Measurements from ENCODE around the gene ODAD4.

The ODAD4 gene

DNA sequence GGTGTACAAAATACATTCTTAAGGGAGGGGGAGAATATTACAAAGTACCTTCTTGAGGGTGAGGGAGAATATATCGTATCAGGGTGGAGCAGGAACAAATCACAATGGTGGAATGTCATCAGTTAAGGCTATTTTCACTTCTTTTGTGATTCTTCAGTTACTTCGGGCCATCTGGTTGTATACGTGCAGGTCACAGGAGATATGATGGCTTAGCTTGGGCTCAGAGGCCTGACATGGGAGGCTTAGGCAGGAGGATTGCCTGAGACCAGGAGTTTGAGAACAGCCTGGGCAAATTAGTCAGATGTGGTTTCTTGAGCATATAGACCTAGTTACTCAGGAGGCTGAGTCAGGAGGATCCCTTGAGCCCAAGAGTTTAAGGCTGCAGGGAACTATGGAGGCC is 13.1 kb downstream of the ODAD4 start:
- FAIRE-seq = no peak

DNA sequence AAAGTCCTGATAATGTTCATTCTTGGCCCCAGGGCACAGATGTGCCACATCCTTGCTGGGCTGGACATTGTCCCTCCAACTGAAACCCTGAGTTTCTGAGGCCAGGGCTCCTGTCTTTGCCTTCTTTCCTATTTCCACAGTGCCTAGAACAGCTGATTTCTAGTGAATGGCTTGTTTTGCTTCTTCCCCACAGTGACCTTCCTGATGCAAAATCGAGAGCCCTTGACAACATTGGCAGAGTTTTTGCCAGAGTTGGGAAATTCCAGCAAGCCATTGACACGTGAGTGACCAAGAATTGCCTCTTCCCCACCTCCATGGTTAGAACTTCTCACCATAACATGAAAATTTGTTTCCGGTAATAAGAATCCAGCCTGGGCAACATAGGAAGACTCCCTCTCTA is 14.5 kb downstream of the ODAD4 start:
- no peak for FAIRE-seq

- FAIRE-seq = no peak
Observed at GRCh38 chr17:41948762-41949460, 18.5 kb downstream of the ODAD4 start.

DNA sequence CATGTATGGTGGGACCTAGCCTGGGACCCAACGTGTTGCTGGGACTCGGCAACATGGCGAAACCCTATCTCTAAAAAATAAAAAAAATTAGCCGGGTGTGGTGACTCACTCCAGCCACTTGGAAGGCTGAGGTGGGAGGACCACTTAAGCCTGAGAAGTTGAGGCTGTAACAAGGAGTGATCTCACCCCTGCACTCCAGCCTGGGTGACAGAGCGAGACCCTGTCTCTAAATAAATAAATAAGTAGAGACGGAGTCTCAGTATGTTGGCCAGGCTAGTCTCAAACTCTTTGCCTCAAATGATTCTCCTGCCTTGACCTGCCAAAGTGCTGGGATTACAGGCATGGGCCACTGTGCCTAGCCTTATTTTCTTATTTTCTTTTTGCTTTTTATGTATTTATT is 26.1 kb downstream of the ODAD4 start:
- no peak for FAIRE-seq

DNA sequence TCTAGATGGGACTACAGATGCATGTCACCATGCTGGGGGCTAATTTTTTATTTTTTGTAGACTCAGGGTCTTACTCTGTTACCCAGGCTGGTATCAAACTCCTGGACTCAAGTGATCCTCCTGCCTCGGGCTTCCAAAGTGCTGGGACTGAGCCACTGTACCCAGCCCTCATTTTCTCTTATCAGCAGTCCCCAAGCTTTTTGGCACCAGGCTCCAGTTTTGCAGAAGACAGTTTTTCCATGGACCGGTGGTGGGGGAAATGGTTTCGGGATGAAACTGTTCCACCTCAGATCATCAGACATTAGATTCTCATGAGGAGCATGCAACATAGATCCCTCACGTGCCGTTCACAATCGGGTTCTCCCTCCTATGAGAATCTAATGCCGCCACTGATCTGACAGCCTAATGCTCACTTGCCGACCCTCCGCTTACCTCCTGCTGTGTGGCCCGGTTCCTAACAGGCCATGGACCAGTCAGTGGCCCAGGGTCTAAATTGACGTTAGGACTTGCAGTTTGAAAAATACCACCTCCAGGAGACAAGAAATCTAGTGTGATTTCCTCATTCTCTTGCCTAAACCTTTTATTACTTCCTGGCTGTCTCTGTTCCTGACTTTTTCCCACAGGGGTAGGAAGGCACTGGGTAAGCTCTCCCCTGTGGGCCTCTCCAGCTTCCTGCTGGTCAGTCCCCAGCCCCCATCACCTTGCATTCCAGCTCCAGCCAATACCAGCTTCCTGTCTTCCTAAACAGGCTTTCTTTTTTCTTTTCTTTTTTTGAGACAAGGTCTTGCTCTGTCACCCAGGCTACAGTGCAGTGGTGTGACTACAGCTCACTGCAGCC is 26.8 kb downstream of the ODAD4 start:
- no peak for FAIRE-seq

GRCh38 chr17:41957869-41958439 is 27.5 kb downstream of the ODAD4 start:
- FAIRE-seq = no peak

- FAIRE-seq = no peak
Observed at GRCh38 chr17:41959030-41959335, 28.6 kb downstream of the ODAD4 start.

- no peak for FAIRE-seq
Observed at GRCh38 chr17:41959336-41960095, 29.1 kb downstream of the ODAD4 start.

DNA sequence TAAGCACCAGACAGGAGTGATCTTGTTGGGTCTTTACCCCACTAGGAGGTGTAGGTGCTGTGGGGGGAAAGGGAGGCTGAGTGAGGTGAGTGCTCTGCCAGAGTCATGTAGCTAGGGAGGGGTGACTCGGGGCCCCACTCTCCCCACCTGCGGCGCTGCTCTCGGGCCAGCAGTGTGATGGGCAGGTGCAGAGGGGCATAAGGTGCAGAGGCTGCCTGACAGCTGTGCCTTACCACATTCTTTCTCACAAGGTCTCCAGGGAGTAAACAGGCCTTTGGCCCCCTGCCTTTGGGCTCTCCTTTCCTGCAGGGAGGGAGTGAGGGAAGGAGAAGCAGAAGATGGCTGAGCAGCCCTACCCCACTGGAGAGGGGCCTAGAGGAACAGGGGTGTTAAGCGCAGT is 31.7 kb downstream of the ODAD4 start:
- FAIRE-seq = no peak

GRCh38 chr17:41962768-41963434 is 32.5 kb downstream of the ODAD4 start:
- no peak for FAIRE-seq

GRCh38 chr17:41965694-41966462 is 35.5 kb downstream of the ODAD4 start:
- FAIRE-seq = no peak

DNA sequence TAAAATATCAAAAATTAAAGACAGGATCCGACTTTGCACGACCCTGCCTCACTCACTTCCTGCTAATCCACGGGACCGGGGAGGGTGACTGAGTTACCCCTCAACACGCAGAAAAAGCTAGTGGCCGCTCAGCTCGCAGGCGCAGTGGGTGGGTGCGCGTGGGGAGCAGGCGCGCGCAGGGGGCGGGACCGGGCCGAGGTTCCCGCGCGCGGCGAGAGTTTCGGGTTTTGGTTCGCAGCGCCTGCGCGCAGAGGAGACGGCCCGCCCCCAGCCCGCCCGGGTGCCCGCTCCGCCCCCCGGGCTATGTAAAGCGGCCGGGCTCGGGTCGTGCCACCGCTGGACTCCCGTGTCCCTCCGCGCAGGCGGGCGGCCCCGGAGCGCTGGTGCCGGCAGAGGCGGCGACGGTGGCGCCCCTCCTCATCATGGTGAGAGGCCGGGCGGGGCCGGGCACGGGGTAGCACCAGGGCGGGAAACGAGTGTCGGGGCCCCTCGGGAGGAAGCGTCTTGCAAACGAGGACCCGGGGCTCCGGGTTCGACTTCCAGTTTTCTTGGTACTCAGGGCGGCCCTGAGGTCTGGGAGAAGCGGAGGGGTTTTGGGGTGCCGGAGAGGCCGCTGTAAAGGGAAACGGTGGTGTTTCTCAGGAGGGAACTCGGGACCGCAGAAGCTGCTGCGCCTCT is 36.2 kb downstream of the ODAD4 start, which contains the start of gene CNP:
Gene CNP (plus strand): TSS at position 333 of the 678 bp plus-strand sequence. CDS start 90 bp downstream, at position 423.
- FAIRE-seq = no peak

DNA sequence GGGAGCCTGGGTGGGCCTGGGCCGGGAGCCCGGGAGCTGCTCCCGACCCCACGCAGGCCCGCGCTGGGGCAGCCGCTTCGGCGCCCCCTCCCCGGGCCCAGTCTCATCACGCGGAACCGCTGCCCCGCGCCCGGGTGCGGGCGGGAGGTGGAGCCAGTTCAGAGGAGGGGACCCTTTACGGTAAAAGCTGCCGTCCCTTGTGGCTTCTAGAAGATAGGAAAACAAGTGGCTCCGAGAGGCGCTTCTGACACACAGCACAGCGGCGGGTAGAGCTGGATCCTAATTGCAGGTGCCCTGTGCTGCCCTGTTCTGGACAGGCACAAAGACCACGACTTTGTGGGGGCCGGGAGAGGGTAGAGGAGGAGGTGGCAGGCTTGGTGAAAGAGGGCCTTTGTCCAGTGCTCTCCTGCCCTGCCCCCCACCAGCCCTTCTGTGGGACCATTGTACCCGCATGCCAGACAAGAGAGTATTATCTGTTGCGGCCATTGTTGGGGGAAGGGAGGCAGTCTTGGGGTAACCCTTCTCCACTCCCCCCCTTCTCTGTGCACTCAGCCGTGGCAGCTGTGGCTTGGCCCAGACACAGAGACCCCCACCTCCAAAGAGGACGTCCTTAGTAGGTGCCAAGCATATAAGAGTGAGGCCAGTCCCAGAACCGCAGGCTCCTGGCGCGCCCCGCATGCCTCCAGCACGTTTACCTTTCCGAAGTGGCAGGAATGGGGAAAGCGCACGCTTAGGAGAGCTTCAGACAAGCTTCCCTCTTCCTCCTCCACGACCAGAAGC is 36.9 kb downstream of the ODAD4 start:
- FAIRE-seq = no peak

DNA sequence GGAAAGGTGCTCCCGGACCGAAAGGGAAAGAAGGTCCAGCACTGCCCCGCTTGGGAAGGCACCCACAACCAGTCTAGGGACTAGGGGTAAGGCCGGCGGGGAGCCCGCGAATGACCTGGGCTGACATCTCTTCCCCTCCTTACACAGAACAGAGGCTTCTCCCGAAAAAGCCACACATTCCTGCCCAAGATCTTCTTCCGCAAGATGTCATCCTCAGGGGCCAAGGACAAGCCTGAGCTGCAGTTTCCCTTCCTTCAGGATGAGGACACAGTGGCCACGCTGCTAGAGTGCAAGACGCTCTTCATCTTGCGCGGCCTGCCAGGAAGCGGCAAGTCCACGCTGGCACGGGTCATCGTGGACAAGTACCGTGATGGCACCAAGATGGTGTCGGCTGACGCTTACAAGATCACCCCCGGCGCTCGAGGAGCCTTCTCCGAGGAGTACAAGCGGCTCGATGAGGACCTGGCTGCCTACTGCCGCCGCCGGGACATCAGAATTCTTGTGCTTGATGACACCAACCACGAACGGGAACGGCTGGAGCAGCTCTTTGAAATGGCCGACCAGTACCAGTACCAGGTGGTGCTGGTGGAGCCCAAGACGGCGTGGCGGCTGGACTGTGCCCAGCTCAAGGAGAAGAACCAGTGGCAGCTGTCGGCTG is 37.6 kb downstream of the ODAD4 start:
- FAIRE-seq = no peak

DNA sequence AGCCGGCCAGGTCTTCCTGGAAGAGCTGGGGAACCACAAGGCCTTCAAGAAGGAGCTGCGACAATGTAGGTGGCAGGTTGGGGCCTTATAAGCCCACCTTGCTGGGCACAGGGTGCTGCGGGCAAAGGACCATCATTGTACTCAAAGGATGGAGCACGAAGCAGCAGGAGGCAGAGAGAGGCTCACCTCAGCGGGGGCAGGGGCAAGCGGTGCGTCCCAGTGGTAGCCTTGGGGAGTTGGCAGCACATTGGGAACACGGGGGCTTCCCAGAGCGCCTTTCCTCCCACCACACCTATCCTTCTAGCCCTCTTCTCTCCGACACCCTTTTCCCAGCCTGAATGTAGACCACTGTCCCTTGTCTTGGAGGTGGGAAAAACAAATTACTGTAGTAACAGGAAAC is 38.3 kb downstream of the ODAD4 start:
- FAIRE-seq = no peak

DNA sequence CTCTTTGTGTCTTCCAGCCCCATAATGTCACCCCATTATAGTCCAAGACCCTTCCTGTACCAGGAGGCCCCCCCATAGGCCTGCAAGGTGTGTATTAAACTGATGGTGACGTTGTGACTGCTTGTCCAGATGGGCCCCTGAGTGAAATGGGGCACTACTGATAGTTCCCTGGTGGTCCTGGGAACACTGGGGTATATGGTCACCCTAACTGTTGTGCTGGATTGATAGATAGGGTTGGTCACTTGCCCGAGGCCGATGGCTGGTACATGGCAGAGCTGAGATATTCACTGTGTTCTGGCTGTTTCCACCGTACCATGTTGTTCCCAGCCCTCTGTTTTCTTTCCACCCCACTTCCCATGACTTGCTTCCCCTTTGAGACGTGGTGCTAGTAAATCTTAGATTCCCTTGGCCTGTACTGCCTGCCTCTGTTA is 40.5 kb downstream of the ODAD4 start:
- FAIRE-seq = no peak

DNA sequence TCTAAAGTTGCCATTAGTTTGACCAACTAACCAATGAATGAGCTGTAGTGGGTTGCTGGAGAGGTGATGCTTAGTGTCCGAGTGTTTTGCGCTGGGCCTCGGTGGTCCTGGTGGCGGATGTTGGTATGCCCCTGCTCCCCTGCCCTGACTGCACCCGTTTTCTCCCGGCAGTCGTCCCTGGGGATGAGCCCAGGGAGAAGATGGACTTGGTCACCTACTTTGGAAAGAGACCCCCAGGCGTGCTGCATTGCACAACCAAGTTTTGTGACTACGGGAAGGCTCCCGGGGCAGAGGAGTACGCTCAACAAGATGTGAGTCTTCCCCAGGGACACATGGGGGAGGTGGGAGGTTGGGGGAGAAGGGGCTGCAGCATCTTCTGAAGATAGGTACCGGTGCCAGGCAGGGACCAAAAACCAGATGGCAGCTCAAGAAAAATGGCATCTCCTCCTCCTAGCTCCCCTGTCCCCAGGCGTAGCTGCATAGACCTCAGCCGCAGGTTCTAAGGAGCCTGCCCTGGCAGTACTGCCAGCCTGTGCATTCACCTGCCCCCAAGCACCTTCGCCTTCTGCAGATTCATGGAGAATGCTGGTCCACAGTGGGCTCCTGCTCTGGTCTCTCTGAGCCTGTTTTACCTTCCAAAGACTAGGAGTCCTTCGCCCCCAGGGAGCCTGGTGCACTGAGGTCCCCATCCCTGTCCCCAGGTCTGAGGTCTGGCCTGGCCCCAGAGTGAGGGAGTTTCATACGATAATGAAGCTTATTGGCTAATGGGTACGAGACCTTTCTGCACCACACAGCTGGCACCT is 41.5 kb downstream of the ODAD4 start:
- no peak for FAIRE-seq

DNA sequence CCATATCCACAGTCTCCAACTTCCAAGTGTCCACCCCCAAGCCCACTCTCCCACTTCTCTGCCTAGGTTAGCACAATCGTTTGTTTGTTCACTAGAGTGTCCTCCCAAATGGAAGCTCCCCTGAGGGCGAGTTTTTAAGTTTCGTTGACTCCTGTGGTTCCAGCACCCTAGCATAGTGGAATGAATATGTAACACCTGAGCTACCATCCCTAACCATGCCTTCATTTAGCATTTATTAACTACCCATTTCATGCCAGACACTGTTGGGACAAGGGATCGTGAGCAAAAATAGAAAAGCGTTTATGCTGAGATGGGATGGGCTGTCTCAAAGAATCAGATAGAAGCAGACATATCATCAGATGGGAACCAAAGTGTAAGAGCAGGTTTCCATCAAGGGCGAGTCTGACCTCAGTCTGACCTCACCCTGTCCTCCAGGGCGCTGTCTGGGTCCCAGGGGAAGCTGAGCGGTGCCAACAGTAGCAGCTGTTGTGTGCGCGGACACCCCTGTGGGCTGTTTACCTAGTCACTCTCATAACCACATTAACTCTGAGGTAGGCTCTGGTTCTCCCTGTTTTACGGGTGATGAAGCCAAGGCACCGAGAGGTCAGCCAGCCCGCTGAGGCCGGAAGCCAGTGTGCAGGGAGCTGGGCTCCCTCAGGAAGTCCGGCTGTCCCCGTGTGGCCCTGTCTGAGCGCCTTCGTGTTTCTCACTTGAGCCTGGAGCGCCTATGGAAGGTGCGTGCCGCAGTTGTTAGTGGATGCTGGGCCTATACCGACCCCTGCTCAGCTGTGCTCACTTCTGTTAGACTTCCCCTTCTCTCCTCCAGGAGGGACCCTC is 42.4 kb downstream of the ODAD4 start:
- FAIRE-seq = no peak
